ENCODE results near the gene BCL11B. TPM values are rescaled to one million over a fixed set of nuclear protein-coding genes. Genes with fewer than 3 reads are reported as not detected.

The BCL11B gene
- total and polyA plus RNA-seq, 4 donors, result 0.20 to 2.3 (median 0.66) TPM

GRCh38 chr14:99314623-99315022 is 42.6 kb upstream of the BCL11B start:
- no peaks in the 10 kb centered on the region for H3K27me3 ChIP-seq (ENCODE audit: control insufficient read depth in 3 of 3, insufficient read depth in 3 of 3, low read length in 2 of 3)
- H3K9ac ChIP-seq (ENCODE audit: insufficient read depth in 1 of 2, low read length in 2 of 2), result no peak overlapping the region
- DNase-seq (no peak), ATAC-seq (ENCODE audit: insufficient read depth, low FRiP score) (no peak)
- H3K4me3 ChIP-seq, result no peak overlapping the region
- WGBS, 2 donors, result 75 to 78% methylated on average over 9 of the region's 9 CpGs
- peaks cover 0 to 7% (median 2%) of the 10 kb centered on the region in 4 donors for H3K9me3 ChIP-seq (ENCODE audit: control insufficient read depth in 4 of 4, insufficient read depth in 3 of 4, low read length in 3 of 4)
- TF ChIP-seq CTCF (IDR thresholded peaks at IDR 0.05; ENCODE audit: control extremely low read depth, extremely low read depth), result no peak
- H3K4me1 ChIP-seq (ENCODE audit: control insufficient read depth in 5 of 5, insufficient read depth in 5 of 5, low read length in 5 of 5), result no peaks in the 10 kb centered on the region
- no peaks in the 10 kb centered on the region for H3K36me3 ChIP-seq (ENCODE audit: control insufficient read depth in 4 of 4, insufficient read depth in 4 of 4, low read length in 4 of 4)
- H3K27ac ChIP-seq (ENCODE audit: low read depth in 1 of 2, low read length in 1 of 2), result no peak overlapping the region

- DNase-seq (no peak), ATAC-seq (ENCODE audit: insufficient read depth, low FRiP score) (no peak)
- 78 to 100% methylated on average over 1 of the region's 1 CpG for WGBS, 2 donors
Observed at GRCh38 chr14:99313234-99313633, 41.2 kb upstream of the BCL11B start.

DNA sequence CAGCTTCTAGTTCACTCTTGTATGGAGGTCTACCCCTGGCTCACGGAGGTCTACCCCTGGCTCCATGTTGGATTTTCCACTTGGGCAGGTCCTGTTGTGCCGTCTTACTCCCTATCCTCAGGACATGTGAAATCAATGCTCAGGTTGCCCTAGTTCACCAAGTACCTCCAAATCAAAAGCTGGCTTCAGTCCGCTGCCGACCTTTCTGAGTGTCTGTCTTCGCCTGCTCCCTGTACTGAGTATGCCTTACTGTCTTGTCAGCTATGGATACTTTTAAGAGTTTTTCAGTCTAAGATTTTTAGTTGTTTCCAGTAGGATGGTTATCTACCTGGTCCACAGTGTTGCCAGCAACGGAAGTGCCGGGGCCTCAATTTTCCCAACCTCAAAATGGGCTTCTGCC is 40.1 kb upstream of the BCL11B start:
- Histone ChIP-seq H3K4me1 (ENCODE audit: control insufficient read depth in 5 of 5, insufficient read depth in 5 of 5, low read length in 5 of 5) (no peaks in the 10 kb centered on the region), H3K27ac (ENCODE audit: low read depth in 1 of 2, low read length in 1 of 2) (no peak overlapping the region), H3K9me3 (ENCODE audit: control insufficient read depth in 4 of 4, insufficient read depth in 3 of 4, low read length in 3 of 4) (peaks cover 0 to 7% (median 3%) of the 10 kb centered on the region in 4 donors), H3K4me3 (no peak overlapping the region), H3K36me3 (ENCODE audit: control insufficient read depth in 4 of 4, insufficient read depth in 4 of 4, low read length in 4 of 4) (no peaks in the 10 kb centered on the region), H3K9ac (ENCODE audit: insufficient read depth in 1 of 2, low read length in 2 of 2) (no peak overlapping the region), H3K27me3 (ENCODE audit: control insufficient read depth in 3 of 3, insufficient read depth in 3 of 3, low read length in 2 of 3) (no peaks in the 10 kb centered on the region)
- ATAC-seq (ENCODE audit: insufficient read depth, low FRiP score), result no peak
- DNase-seq, result no peak
- 93 to 96% methylated on average over 7 of the region's 7 CpGs for WGBS, 2 donors
- no peak for TF ChIP-seq CTCF (IDR thresholded peaks at IDR 0.05; ENCODE audit: control extremely low read depth, extremely low read depth)

More at GRCh38 chr14:99313234-99313633, 41.2 kb upstream of the BCL11B start:
- TF ChIP-seq CTCF (IDR thresholded peaks at IDR 0.05; ENCODE audit: control extremely low read depth, extremely low read depth), result no peak
- Histone ChIP-seq H3K9me3 (ENCODE audit: control insufficient read depth in 4 of 4, insufficient read depth in 3 of 4, low read length in 3 of 4) (peaks cover 0 to 7% (median 2%) of the 10 kb centered on the region in 4 donors), H3K9ac (ENCODE audit: insufficient read depth in 1 of 2, low read length in 2 of 2) (no peak overlapping the region), H3K4me1 (ENCODE audit: control insufficient read depth in 5 of 5, insufficient read depth in 5 of 5, low read length in 5 of 5) (no peaks in the 10 kb centered on the region), H3K27me3 (ENCODE audit: control insufficient read depth in 3 of 3, insufficient read depth in 3 of 3, low read length in 2 of 3) (no peaks in the 10 kb centered on the region), H3K36me3 (ENCODE audit: control insufficient read depth in 4 of 4, insufficient read depth in 4 of 4, low read length in 4 of 4) (no peaks in the 10 kb centered on the region), H3K4me3 (no peak overlapping the region), H3K27ac (ENCODE audit: low read depth in 1 of 2, low read length in 1 of 2) (no peak overlapping the region)

DNA sequence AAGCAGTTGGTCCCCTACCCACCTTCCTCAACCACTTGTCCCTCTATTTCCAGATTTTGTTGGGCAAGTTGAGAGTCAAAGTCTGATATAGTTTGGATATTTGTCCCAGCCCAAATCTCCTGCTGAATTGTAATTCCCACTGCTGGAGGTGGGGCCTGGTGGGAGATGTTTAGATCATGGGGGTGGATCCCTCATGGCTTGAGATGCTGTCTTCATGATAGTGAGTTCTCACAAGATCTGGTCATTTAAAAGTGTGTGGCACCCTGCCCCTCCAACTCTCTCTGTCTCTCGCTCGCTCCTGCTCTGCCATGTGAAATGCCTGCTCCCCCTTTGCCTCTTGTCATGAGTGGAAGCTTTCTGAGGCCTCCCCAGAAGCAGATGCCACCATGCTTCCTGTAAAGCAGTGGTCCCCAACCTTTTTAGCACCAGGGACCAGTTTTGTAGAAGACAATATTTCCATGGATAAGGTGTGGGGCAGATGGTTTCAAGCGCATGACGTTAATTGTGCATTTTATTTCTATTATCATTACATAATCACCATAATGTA is 37.3 kb upstream of the BCL11B start:
- no peak for DNase-seq
- 95 to 98% methylated on average over 4 of the region's 4 CpGs for WGBS, 2 donors
- no peaks in the 10 kb centered on the region for H3K36me3 ChIP-seq (ENCODE audit: control insufficient read depth in 4 of 4, insufficient read depth in 4 of 4, low read length in 4 of 4)
- no peak overlapping the region for H3K27ac ChIP-seq (ENCODE audit: low read depth in 1 of 2, low read length in 1 of 2)
- no peaks in the 10 kb centered on the region for H3K27me3 ChIP-seq (ENCODE audit: control insufficient read depth in 3 of 3, insufficient read depth in 3 of 3, low read length in 2 of 3)
- no peaks in the 10 kb centered on the region for H3K4me1 ChIP-seq (ENCODE audit: control insufficient read depth in 5 of 5, insufficient read depth in 5 of 5, low read length in 5 of 5)
- no peak overlapping the region for H3K4me3 ChIP-seq
- peaks cover 0 to 7% (median 4%) of the 10 kb centered on the region in 4 donors for H3K9me3 ChIP-seq (ENCODE audit: control insufficient read depth in 4 of 4, insufficient read depth in 3 of 4, low read length in 3 of 4)
- TF ChIP-seq CTCF (IDR thresholded peaks at IDR 0.05; ENCODE audit: control extremely low read depth, extremely low read depth), result no peak
- ATAC-seq (ENCODE audit: insufficient read depth, low FRiP score), result no peak
- H3K9ac ChIP-seq (ENCODE audit: insufficient read depth in 1 of 2, low read length in 2 of 2), result no peak overlapping the region

All from lung (tissue), 12 donors.